DMS153 treated with DMSO at 0.1 percent for 48 hours (cell line): ENCODE measurements around the gene SP140L.
"Not testable (repeated sequence)": the region's sequence is repeated elsewhere in the genome, so short reads cannot be mapped to it uniquely, and the experiment has no call there.

Experiments used
- DNase-seq: peaks from one replicate; lab custom pipeline; 2025; ENCODE audit not compliant: unreplicated experiment; lab: John Stamatoyannopoulos, UW

SP140L gene

DNA sequence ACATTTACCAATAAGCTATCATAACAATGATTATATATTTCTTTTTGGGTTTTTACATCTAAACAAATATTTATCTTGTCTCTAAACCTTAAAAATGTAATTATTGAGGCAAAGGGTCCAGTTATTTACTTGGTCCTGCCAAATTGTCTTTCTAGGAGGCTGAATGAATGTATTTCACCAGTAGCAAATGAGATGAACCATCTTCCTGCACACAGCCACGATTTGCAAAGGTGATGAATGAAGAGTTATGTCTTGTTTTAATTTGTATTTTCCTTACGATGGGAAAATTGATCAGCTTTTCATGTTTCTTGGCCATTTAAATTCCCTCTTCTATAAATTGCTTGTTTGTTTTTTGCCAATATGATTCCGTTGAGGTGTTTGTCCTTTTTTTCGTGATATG, 90.4 kb downstream of the SP140L start:
- no peak for DNase-seq

DNA sequence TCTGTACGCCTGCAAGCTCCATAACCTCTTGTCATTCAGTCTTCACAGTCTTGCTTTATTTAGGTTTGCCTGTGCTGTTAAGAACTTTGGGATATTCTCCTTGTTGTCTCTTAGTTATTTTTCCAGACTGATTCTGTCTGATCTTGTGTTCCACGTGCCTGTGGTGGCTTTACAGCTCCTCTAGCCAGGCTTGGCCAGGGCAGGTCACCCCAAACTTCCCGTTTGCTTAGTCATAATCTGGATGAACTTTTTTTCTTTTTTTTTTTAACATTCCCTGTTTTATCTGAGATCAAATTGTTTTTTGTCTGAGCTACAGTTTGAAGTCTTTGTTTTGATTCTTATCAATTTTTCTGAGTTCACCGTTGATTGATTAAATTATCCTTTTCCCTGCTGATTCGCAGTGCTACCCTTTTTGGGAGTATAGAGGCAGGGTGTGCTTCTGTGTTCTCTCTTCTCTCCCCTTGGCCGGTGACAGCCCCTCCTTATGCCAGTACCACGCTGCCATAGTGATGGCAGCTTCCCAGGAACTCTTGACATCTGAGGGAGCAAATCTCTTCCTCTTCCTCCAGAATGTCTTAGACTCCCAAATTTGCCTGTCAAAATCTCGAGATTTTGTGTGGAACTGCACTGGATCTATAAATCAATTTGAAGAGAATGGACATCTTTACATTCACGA, 91.5 kb downstream of the SP140L start:
- DNase-seq, result no peak

DNA sequence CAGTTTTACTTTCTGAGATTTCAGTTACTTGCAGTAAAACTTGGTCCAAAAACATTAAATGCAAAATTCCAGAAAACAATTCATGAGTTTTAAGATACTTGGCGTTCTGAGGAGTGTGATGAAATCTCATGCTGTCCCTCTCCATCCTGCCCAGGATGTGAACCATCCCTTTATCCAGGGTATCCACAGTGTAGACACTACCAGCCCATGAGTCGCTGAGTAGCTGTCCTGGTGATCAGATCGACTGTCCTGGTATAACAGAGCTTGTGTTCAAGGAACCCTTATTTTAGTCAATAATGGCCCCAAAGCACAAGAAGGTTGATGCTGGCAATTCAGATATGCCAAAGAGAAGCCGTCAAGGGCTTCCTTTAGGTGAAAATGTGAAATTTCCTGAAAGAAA, 92.2 kb downstream of the SP140L start:
- DNase-seq, result no peak

GRCh38 chr2:230422149-230422548, 95.2 kb downstream of the SP140L start:
- DNase-seq, result no peak

DNA sequence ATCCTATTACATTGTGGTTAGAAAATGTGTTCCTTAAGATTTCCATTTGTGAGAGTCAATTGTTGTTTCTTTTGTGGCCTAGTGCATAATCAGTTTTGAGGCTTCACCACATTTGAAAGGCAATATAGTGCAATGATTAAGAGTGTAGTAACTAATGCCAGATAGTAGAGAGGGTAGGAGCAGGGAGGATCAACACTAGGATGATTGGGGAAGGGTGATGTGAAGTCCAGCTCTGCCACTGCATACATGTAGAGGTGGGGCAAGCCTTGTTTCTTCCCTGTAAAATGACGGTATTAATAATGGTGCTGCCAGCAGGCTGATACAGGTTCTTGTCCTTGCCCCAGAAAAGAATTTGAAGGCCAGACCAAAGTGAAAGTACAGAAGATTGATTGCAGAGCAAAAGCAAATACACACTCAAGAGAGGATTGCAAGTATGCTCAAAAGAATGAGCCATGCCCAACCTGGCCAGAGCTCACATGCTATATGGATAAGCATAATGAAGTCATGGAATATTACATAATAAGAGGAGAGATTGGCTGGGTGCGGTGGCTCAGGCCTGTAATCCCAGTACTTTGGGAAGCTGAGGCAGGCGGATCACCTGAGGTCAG, 97.0 kb downstream of the SP140L start:
- no peak for DNase-seq

DNA sequence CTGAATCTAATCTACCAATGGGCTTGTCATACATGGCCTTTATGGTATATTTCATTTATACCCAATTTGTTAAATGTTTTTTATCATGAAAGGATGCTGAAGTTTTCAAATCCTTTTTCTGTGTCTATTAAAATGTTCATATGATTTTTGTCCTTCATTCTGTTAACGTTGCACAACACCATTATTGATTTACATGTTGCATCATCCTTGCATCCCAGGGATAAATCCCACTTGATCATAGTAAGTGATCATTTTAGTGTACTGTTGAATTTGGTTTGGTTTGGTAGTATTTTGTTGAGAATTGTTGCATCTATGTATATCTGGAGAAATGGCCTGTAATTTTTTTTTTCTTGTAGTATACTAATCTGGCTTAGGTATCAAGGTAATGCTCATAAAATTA, 98.4 kb downstream of the SP140L start:
- DNase-seq, result no peak

GRCh38 chr2:230429513-230429912, 102.5 kb downstream of the SP140L start:
- no peak for DNase-seq

DNA sequence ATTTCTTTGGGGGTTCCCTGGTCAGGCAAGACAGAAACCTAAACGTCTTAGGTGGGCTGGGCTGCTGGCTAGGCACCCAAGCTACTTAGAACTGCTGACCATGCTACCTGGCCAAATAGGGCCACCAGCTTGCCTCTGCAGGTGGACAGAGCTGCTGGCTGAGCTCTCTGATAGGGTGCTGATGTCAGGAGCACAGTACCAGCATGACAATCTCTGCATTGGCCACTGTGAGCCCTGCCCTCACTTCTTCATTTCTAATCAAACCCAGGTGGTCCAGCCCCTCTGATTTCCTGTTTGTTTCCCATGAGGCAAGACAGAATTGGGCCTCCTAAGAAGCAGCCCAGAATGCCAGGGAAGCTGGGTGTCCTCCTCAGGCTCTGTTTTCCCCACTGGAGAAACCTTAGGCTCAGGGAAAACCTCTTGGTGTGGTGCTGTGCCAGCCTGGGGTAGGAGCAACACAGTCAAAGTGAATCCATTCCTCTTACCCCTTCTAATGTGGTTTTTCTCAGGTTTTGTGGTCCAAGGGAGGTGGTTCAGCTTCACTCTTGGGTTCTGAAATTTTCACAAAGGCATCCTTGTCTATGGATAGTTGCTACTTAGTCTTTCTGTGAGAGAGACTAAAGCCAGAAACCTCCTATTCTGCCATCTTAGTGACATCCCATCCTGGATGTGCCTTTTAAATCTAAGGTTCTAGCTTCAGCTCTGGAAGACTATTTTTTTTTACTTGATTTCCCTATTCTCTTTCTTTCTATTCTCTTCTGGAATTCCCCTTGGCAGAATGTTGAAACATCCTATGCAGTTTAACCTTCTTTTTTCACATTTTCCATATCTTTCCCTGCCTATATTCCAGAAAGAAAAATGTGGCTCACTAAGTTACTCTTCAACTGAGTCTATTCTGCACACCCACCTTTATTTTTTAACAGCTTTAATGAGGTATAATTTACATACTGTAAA, 104.2 kb downstream of the SP140L start:
- DNase-seq, result no peak

DNA sequence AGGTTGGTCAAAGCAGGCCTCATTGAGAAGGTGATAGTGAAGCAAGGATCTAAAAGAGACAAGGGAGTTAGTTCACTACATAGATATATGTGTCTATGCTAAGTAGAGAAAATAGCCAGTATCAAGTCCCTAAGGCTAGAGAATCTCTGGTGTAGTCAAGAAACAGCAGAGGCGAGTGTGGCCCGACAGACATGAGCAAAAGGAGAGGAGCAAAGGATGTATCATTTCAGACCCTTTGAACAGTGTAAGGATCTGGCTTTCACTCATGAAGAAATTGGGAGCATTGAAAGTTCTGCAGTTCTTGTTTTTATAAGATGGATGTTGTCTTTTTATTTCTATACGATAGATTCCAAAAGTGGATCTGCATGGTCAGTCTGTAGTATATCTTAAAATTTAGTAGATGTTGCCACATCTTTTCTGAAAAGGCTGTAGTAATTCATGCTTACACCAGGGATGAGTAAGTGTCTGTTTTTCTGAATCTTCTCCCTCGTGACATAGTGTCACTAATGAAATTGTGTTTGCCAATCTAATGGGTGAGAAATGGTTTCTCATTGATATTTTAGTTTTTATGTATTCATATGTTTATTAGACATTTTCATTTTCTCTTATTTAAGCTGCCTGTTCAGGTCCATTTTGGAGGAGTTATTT, 107.8 kb downstream of the SP140L start:
- no peak for DNase-seq

DNA sequence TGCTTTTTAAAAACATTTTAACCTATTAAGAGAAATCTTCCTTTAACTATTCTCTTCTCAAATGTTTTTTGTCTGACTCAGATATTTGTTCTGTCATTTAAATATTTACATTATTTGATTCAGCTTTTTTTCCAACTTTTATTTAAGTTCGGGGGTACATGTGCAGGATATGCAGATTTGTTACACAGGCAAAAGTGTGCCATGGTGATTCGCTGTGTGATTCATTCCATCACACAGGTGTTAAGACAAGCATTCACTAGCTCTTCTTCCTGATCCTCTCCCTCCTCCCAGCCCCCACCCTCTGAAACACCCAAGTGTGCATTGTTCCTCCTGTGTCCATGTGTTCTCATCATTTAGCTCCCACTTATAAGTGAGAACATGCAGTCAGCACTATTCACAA, 108.4 kb downstream of the SP140L start:
- DNase-seq, result no peak

- not testable (repeated sequence) for DNase-seq
Measured at GRCh38 chr2:230439121-230439520, 112.1 kb downstream of the SP140L start.

DNA sequence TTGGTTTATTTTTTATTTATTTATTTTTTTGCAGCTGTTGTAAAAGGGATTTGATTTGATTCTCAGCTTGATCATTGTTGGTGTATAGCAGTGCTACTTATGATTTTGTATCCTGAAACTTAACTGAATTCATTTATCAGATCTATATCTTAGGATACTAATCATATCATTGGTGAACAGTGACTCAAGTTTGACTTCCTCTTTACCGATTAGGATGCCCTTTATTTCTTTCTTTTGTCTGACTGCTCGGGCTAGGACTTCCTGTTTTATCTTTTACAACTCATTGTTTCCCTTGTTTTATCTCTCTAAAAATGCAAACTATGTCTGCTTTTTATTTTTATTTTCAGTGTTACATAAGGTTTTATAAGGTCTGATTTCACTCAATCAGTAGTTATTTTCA, 112.6 kb downstream of the SP140L start:
- no peak for DNase-seq

- no peak for DNase-seq
Measured at GRCh38 chr2:230441227-230441897, 114.4 kb downstream of the SP140L start.

GRCh38 chr2:230443541-230443940, 116.5 kb downstream of the SP140L start:
- DNase-seq, result no peak

GRCh38 chr2:230444832-230445231, 117.8 kb downstream of the SP140L start:
- DNase-seq, result no peak

- no peak for DNase-seq
Measured at GRCh38 chr2:230447036-230447435, 120.0 kb downstream of the SP140L start.

- no peak for DNase-seq
Measured at GRCh38 chr2:230447455-230448451, 120.8 kb downstream of the SP140L start.

GRCh38 chr2:230449901-230450467, 123.0 kb downstream of the SP140L start:
- no peak for DNase-seq

GRCh38 chr2:230453006-230453405, 126.0 kb downstream of the SP140L start:
- no peak for DNase-seq
